ENCODE results near the gene FRMD1.

Gene FRMD1

DNA sequence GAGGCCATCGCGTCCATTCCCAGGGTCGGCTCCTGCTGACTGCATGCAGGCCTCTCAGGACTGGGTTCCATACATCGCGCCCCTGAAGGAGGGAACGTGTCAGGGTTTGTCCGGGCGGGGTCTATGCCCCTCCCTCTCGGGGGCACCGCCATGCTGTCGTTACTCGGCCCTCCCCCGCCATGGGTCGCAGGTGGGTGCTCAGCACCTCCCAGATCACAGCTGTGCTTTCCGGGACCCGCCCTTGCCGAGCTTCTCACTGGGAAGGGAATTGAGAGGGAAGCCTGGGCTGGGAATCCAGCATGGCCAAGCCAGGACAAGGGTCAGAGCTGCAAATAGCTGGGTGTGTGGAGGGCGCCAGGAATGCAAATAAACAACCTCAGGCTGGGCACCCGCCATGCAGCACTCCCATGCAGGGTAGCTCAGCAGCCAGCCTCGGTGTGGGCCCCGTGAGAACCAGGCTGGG is at the start of gene FRMD1:
TSS of gene FRMD1 (minus strand) at position 270 of the 463 bp plus-strand sequence. CDS start at position 152, 118 bp downstream.
- DNase-seq: no peak

DNA sequence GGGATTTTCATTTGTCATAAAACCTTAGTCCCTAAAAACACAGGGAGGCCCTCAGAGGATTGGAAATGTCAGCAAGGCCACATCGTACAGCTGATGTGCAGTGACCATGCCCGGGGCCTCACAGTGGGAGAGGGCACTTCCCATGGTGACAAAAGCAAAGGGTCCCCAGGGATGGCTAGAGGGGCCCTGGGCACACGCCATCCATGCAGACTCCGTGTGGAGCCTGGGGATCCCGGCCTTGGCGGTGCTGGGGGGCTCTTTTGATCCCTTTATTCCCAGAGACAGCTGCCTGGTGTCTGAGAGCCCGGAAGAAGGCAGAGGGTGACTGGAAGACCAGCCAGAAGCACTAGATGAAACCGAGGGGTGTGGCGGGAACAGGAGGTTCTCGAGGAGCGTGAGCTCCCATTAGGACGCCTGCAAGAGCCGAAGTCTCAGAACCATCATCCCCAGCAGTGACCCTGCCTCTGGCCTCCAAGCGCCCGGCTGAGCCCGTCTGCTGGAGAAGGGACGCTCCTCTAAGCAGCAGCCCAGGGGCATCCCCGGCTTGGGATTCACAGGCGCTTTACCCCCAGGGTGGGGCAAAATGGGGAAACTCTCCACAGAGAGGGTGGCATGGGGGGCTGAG is 49.1 kb upstream of the FRMD1 start:
- no peak for DNase-seq

DNA sequence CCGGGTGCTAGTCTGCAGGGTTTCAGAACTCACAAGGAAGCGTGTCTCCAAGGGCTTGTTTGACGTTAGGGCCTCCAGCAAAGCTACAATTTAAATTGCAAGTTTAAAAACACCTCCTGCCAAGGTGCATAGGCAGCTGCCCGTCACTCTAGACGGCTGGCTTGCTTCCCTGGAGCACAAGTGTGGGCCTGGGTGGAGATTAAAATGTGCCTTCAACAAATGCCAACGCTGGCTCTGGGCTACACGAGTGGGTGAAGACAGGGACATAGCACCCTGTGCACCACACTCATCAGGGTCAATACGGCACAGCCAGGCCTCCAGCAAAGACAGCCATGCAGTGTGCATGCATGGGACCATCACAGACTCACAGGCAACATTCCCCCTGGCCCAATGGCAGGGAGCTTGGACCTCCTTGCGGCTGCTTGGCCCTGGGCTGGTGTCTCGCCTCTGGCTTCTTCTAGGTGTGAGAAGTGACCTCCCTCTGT is 48.4 kb upstream of the FRMD1 start:
- no peak for DNase-seq

DNA sequence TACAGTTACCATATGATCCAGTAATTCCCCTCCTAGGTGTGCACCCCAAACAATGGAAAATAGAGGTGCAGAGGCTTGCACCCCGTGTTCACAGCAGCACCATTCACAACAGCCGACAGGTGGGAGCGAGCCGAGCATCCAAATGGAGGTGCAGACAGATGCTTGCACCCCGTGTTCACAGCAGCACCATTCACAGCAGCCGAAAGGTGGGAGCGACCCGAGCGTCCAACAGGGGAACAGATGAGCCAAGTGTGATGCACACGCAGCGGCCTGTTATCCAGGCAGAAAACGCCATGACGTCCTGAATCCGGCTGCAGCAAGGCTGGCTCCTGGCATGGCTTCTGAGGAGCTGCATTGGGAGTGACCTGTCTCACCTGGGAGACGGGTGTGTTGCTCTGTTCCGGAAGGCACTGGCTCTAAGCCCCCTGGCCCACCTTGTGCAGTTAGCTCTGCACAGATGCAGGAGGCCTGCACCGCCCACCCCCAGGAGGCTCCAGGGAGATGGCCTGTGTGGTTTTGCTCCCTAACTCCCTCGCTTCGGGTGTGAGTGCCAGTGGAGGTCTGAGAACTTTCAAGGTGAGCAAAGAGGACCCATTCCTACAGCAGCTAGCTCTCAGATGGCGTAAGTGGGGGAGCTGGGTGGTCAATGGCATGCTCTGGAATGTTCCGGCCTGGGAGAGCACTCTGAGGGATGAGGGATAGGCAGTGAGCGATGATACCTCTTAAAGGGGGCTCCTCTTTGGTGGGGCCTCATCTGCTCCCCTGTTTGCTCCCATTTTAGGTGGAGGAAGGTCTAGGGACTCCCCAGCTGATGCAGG is 47.8 kb upstream of the FRMD1 start:
- DNase-seq: no peak

GRCh38 chr6:168125429-168126001 is 46.5 kb upstream of the FRMD1 start:
- DNase-seq: no peak

GRCh38 chr6:168124921-168125320 is 45.9 kb upstream of the FRMD1 start:
- no peak for DNase-seq

GRCh38 chr6:168124158-168124557 is 45.1 kb upstream of the FRMD1 start:
- DNase-seq: no peak

DNA sequence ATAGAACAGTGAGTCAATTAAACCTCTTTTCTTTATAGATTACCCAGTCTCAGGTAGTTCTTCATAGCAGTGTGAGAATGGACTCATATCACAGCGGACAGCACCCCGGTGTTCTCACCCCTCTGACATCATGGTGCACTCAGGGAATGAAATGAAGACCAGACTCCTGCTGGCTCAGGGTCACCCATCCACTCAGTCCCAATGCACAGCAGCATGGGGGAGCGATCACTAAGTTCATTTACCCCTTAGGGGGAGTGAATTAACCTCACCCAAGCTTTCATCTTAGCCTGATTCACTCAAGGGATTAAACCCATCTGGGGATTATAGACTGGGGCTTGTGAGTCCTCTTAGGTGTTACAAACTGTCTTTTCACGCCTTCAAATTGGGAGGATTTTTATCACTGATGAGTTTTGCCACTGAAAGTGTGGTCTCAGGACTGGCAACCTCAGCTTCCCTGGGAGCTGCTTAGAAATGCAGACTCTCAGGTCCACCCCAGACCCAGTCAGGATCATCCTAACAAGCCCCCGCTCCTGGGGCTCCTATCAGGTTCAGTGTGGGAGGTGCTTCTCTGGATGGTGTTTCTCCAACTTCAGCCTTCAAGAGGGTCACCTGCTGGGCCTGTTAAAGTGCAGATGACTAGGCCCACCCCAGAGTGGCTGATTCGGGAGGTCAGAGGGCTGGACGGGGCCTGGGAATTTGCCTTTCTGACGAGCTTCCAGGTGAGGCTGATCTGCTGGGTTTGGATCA is 44.3 kb upstream of the FRMD1 start:
- no peak for DNase-seq

DNA sequence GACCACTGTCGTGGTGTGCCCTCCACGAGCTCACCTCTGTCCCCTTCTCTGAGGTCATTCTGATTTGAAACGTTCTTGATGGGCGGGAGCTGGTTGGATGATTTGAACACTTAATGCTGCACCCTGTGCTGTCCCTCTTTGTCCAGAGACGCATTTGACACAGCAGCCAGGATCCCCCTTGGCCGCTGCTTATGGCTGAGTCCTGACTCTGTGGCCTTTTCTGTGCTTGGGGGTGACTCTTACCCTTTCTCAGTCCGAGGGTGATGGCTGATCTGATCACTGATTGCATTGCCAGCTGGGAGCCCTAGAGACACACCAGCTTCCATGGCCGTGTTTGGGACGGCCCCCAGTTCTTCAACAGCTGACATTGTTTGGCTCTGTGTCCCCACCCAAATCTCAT is 43.5 kb upstream of the FRMD1 start:
- no peak for DNase-seq

DNA sequence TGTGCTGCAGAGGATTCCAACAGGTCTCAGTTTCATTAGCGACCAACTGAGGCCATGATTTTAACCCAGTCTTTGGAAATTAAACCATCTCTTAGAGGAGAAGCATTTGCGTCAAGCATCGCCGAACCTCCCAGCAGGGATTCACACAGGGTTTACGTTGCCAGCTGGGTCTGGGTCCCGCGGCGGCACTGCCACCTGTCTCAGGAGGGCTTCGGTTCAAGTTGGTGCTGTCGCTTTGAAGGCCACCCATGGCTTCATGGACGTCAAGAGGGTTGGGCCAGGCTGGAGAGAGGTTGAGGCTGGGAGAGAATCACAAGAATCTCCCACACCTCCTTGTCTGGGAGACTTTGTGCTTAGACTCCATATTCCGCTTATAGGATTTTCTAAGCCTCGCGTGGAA is 43.0 kb upstream of the FRMD1 start:
- no peak for DNase-seq

GRCh38 chr6:168121303-168121665 is 42.3 kb upstream of the FRMD1 start:
- no peak for DNase-seq

DNA sequence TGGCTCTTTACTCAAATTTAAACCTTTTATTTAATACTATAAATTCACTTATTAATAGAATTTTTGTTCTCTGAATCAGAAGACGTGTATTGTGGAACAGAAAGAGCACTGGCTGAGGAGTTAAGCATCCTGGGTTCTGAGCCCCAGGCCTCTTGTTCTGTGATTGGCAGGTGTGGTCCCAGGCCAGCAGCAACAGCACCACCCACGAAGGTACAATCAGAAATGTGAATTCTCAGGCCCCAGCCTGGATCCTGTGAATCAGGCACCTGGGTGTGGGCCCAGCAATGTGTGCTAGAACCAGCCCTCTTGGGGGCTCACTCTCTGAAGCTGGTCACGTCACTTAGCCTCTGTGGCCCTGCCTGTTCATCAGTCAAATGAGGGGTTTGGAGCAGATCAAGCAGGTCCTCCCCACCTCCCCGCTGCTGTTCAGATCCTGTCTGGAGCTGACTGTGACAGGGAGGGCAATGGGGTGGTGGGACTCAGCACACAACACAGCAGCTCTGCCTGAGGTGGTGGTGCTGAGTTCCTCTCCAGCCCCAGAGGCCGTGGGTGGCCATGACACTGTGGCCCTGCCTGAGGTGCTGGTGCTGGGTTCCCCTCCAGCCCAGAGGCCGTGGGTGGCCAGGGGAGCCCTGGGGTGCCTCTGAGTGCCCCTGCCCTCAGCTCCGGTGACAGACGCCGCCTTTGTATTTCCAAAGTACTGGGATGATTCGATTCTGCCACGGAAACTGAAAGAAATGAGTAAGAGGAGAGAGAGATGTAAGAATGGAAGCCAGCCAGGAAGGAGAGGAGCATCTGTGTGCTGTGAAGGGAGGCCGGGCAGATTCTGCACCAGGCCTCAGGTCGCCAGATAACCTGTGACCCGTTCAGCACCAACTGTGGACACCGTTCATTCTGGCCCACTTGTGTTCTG is 41.6 kb upstream of the FRMD1 start:
- DNase-seq: no peak

GRCh38 chr6:168119539-168119938 is 40.5 kb upstream of the FRMD1 start:
- DNase-seq: no peak

- no peak for DNase-seq
These were observed 39.9 kb upstream of the FRMD1 start for GRCh38 chr6:168118935-168119334.

DNA sequence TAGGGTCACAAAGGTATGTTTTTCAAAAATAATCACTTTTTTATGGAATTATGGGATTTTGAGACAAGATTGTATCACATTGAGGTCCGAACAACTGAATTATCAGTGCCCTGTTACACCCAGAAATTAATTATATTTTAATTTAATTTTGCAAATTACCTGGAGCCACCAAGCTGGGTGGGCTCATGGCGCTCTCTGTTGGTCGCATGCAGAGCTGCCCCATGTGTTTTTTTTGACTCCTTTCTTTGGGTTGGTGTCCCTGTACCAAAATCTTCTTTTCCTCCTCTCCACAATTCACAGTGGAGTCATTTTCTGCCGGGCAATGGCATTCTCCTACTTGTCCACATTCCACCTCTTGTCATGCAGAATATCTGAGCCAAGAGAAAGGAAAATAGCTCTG is 38.9 kb upstream of the FRMD1 start:
- DNase-seq: no peak

DNA sequence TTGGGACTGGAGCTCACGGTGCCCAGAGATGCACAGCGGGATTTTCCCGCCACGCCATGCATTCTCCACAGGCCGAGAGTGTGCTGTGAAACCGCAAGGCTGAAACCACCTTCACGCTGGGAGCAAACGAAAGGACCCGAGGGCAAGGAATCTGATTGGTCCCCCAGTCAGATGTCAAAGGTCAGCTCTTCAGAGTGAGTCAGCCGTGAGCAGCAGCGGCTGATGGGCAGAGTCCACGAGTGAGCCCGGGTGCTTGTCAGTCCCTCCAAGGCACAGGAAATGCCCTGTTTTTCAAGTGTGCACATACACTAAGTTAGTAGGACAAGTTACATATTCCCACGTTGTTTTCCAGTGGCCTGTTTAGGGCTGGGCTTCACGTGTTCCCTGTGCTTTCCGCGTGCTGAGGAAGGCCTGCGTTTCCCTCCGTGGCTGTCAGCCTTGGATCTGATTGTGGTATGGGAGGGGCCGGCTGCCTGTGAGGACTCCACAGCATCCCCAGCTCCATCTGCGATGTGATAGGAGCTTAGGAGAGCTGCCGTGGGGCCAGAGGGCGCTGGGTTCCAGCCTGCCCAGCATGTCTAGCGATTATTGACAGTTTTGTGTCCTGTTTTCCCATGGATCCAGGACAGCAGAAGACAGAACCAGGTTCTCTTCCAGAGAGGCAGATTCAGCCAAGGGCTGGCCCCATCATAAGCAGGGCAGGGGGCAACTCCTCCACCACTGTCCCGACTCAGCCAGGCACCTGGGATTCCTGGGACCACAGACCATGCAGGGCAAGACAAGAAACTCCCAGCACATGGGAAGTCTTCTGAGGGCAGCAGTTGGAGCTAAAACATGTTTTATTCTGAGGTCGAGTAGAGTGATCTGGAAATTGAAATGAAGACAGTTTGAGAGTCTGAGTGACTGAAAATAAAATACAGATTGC is 38.2 kb upstream of the FRMD1 start:
- DNase-seq: no peak

DNA sequence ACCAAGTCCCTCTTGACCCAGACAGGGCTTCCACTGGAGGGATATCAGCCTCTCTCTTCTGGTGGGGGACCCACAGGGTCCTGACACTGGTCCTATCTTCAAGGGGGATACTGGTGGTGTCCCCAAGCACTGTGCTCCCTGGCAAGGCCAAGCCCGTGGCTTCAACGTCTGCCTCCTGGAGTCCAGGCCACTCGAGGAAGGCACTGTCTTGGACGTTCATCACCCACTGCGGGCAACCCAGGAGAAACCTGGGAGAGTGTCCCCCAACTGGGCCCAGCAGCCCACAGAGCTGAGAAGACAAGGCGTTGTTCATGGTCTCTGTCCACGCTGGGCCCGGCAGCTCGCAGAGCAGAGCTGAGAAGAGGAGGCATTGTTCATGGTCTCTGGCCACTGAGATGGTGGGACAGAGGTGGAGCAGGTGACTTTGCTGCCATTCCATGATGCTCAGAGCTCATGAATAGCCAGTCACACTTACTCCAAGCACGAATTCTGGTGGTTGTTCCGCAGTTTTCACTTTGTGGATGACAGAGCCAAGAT is 37.5 kb upstream of the FRMD1 start:
- DNase-seq: no peak

DNA sequence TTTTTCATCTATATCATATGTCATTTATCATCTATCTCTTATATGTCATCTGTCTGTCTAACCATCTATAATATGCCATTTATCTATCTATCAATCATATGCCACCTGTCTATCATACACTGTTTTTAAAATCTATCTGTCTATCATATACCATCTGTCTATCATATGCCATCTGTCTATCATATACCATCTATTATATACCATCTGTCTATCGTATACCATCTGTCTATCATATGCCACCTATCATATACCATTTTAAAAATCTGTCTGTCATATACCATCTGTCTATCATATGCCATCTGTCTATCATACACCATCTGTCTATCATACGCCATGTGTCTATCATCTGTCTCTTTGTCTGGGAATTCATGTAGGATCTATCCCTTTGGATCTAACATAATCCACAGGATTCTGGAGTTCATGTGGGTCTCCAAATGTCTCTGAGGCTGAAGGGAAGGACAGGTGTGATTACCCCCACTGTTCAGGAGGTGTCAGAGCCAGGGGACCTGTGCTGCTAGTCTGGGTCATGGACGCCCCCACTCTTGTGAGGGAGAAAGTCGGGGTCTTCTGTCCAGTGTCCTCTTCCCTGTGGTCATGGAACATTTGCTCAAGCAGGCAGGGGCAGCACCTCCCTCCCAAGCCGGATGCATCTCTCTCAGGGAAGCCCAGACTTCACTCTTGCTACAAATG is 36.9 kb upstream of the FRMD1 start:
- DNase-seq: no peak

- no peak for DNase-seq
These were observed 34.2 kb upstream of the FRMD1 start for GRCh38 chr6:168113226-168113625.

- DNase-seq: no peak
These were observed 32.9 kb upstream of the FRMD1 start for GRCh38 chr6:168111911-168112310.

All from activated naive CD4-positive, alpha-beta T cell (primary cell).